Stimulated activated naive CD8-positive, alpha-beta T cell treated with anti-CD3 and anti-CD28 coated beads, Interleukin-15, Interleukin-2, amounts not matched to agents 100 U/mL and 50 U/mL, for 24 hours (primary cell): Measurements from ENCODE around the gene SMARCE1.

ENCODE experiments used
- ATAC-seq: fragments of 150-1000 bp; cut with Tn5 transposase; one replicate; pipeline ENCODE4 v1.10.0; 2021
- DNase-seq: peaks from one replicate; pipeline ENCODE4 v3.0.0; 2021

The SMARCE1 gene

DNA sequence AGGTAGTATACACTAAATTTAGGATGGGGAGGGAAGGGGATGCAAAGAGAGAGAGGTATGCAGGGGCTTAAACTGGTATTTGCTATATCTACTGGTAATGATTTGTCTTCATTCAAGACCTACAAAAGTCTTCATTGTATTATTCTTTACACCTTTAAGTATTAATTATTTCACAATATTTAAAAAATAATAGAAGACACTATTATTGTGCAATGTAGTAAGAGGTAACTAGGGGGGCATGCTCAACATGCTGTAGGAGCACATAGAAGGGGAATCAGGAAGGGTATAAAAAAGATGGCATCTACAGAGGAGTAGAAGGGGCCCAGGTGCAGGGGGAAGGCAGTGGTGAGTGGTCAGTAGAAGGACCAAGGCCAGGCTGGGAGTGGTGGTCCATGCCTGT is 67.5 kb downstream of the SMARCE1 start:
- ATAC-seq = no peak

DNA sequence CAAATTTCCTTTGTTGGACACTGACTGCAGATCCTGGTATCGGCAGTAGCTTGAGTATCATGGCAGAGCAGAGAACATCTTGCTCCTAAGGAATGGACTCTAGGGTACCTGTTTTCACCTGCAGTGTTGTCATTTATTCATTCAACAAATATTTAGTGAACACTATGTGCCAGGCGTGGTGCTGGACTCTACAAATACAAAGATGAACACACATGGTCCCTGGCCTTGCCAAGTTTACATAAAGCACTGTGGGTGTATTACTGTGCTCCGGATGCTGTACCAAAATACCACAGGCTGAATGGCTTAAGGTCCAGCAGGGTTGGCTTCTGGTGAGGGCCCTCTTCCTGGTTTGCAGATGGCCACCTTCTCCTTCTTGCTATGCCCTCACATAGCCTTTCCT is 68.1 kb downstream of the SMARCE1 start:
- DNase-seq = no peak
- no peak for ATAC-seq

More for the DNA sequence above, 67.5 kb downstream of the SMARCE1 start:
- DNase-seq = no peak

DNA sequence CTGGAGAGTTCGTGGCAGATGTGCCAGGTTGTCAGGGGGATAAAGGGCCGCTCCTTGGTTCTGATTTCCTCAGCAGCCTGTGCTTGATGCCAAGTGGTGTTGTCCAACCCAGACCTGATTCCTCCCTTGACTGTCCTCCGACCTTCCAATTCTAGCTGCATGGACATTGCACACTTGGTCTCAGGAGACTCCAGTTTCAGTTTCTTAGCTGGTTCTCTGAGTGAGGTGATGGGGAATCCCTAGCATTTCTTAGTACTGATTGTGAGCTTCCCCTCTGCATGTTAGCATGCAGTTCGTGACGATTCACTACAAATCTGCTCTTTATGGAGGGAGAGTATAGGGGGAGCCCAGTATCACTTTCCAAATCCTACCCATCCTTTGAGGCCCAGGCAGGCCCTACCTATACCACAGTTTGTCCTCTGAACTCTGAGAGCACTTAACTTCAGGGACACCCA is 70.0 kb downstream of the SMARCE1 start:
- ATAC-seq (peak; percentile 94), DNase-seq (peak; percentile 39)

DNA sequence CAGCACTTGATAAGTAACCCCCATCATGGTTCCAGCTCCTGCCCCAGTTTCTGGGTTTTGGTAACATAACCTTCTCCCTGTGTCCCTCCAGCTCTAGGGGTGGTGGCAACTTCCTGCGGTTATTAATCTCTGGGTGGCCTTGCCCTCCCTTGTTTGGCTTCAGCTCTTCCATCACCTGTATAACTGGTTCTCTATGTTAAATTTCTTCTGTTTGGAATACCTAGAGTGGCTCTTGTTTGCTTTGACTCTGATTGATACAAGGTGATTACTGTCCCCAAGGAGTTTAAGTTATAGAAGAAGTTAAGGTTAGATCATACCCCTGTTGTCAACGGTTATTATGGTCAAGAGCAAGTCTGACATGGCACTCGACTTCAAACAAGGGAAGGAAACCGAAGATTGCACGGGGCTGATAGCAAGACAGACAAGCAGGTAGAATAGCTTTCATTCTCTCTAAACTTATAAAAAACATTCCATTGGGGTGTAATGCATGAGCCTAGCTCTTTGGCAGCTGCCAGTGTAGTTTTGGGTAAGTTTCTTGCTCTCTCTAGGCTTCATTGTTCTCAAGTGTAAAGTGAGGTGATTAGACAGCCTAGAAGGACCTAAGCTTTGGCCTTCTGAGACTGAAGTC is 71.4 kb downstream of the SMARCE1 start:
- DNase-seq (no peak), ATAC-seq (no peak)
